ENCODE data around the gene AGFG1.

- TF ChIP-seq POLR2A (IDR thresholded peaks at IDR 0.05): no peak
- no peak for TF ChIP-seq CTCF (IDR thresholded peaks at IDR 0.05)
- no peak for TF ChIP-seq EP300 (IDR thresholded peaks at IDR 0.05)
Measured at GRCh38 chr2:227529871-227530270, 57.9 kb downstream of the AGFG1 start.
